ENCODE results near the gene ARAP2. TPM values are rescaled to one million over a fixed set of nuclear protein-coding genes. Genes with fewer than 3 reads are reported as not detected.
A peak's percentile ranks its signal among the peaks of the same experiment; 100 is the strongest.

Gene ARAP2
- total and polyA plus RNA-seq, 2 donors = 23.7 to 67.0 TPM

DNA sequence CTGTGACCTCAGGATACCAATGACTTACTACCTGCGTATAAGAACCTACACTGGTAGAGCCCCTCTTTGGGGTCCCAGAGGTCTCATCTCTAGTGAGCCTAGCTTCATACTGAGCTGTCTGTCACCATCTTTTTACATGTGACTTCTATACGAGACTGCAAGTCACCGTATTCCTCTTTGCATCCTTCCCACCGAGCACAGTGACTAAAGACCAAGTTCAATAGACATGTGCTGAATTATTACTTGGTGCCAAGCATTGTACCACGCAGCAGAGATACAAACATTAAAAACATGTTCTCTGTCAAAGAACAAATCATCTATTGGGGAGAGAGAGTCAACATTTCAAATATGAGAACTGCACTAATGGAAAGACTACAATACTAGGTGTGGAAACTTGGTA, 16.4 kb downstream of the ARAP2 start:
- WGBS = 93% methylated on average over 5 of the region's 5 CpGs

DNA sequence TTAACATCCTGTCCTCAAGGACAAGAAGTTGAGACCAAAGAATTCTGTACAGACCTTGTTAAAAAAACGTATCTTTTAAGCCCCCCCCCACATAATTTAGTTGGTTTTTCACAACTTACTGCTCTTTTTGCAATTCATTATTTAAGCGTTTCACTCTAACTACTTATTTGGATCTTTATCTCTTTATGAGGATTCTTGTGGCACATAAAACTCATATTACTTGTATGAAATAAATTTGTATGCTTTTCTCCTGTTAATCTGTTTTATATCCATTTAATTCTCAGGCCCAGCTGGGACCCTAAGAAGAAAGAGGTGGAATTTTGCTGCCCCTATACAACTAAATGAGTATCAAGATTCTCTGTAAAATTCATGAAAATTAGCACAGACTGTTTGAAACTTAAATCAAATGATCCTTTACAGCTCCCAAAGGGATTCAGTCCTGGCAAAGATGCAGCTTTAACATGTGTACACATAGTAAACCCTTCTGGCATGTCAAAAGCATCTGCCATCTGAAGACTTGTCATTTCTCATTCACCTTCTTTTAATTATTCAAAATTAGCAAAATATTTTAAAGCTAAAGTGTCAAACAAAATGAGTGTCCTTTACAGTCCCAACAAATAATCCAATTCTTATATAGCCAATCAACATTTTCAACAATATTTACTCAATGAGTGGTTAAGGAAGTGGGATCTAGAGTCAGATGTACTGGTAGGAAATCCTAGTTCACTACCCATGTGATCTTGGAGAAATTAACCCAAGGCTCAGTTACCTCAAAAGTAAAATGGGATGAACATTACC, 17.7 kb downstream of the ARAP2 start:
- Histone ChIP-seq H3K9me3 (ENCODE audit: control insufficient read depth in 2 of 2, insufficient read depth in 1 of 2, low read length in 1 of 2) (no peaks in the 10 kb centered on the region), H3K27me3 (ENCODE audit: control insufficient read depth in 2 of 2, insufficient read depth in 1 of 2, low read length in 1 of 2) (no peaks in the 10 kb centered on the region), H3K4me3 (ENCODE audit: low read length in 2 of 2) (no peak overlapping the region), H3K4me1 (ENCODE audit: control insufficient read depth in 2 of 2, insufficient read depth in 2 of 2, low read length in 2 of 2) (peaks cover 5 to 7% of the 10 kb centered on the region in 2 donors), H3K36me3 (ENCODE audit: control insufficient read depth in 2 of 2, insufficient read depth in 2 of 2, low read length in 1 of 2) (peaks cover 7 to 27% of the 10 kb centered on the region in 2 donors), H3K27ac (ENCODE audit: low read depth in 1 of 2, low read length in 1 of 2) (no peak overlapping the region)
- no peak for DNase-seq (ENCODE audit: low read depth in 6 of 9, low spot score in 9 of 9)
- WGBS = 90% methylated on average over 2 of the region's 2 CpGs

More for the DNA sequence above, 16.4 kb downstream of the ARAP2 start:
- H3K27me3 ChIP-seq (ENCODE audit: control insufficient read depth in 2 of 2, insufficient read depth in 1 of 2, low read length in 1 of 2) = no peaks in the 10 kb centered on the region
- no peak overlapping the region for H3K4me3 ChIP-seq (ENCODE audit: low read length in 2 of 2)
- H3K9me3 ChIP-seq (ENCODE audit: control insufficient read depth in 2 of 2, insufficient read depth in 1 of 2, low read length in 1 of 2) = no peaks in the 10 kb centered on the region
- DNase-seq (ENCODE audit: low read depth in 6 of 9, low spot score in 9 of 9) = no peak
- H3K27ac ChIP-seq (ENCODE audit: low read depth in 1 of 2, low read length in 1 of 2) = no peak overlapping the region
- H3K4me1 ChIP-seq (ENCODE audit: control insufficient read depth in 2 of 2, insufficient read depth in 2 of 2, low read length in 2 of 2) = peaks cover 5 to 7% of the 10 kb centered on the region in 2 donors
- H3K36me3 ChIP-seq (ENCODE audit: control insufficient read depth in 2 of 2, insufficient read depth in 2 of 2, low read length in 1 of 2) = peaks cover 7 to 27% of the 10 kb centered on the region in 2 donors

DNA sequence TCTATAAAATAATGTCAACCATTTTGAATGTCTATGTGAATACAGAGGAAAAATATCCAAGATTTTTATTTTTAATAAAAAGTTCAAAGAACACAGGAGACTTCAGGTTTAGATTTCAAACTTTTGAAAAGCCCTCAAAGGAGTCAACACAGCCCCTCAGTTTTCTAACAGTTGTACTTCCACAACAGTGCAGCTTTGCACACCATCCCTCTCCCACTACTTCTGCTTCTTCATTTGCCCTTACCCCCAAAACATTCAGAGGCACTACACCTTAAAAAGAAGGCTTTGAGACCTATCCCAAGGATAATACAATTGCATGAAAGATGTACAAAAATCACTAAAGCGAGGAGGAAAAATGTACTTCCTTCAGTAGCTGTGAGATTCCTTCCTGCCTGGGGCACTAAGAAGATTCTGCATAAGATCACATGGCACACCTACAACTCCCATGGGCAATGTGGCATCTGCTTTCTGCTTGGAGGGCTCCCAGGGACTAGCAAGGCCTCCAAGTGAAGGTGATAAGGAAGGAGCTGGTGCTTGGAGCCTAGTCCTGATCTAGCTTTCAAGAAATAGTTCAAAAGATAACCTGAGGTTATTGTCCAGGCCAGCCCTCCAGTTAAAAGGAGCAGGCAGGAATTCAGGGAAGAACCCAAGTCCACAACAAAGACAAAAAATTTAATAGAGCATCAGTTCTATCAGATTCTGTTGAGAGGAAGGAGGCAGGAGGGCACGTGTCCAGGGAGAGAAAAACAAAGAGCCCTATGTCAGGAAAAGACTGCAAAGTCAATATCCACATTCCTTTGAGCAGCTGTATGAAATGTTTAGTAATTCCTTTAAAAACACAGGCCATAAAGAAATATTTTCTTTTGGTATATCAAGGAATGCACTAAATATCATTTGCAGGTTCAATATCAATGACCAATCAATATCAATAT, 19.1 kb downstream of the ARAP2 start:
- no peaks in the 10 kb centered on the region for H3K9me3 ChIP-seq (ENCODE audit: control insufficient read depth in 2 of 2, insufficient read depth in 1 of 2, low read length in 1 of 2)

DNA sequence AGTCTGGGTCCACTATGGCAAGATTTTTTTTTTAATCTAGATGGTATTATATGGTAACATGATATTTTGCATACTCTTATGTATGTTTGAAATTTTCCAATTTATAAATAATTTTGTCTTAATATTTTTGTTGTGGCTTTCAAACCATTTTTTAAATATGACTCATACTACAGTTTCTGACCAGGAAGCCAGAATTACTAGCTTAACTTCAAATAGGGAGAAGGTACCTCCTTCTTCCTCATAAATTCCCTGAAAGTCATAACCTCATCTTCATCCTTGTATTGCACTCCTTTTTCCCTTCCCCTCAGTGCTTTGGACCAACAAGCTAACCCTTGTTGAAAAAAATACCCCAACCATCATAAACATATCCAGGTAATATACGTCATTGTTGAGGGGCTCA, 21.6 kb downstream of the ARAP2 start:
- DNase-seq (ENCODE audit: low read depth in 6 of 9, low spot score in 9 of 9) = no peak
- peaks cover 5 to 7% of the 10 kb centered on the region in 2 donors for H3K4me1 ChIP-seq (ENCODE audit: control insufficient read depth in 2 of 2, insufficient read depth in 2 of 2, low read length in 2 of 2)
- no peaks in the 10 kb centered on the region for H3K9me3 ChIP-seq (ENCODE audit: control insufficient read depth in 2 of 2, insufficient read depth in 1 of 2, low read length in 1 of 2)
- 97% methylated on average over 1 of the region's 1 CpG for WGBS
- H3K27ac ChIP-seq (ENCODE audit: low read depth in 1 of 2, low read length in 1 of 2) = no peak overlapping the region
- H3K4me3 ChIP-seq (ENCODE audit: low read length in 2 of 2) = no peak overlapping the region
- H3K36me3 ChIP-seq (ENCODE audit: control insufficient read depth in 2 of 2, insufficient read depth in 2 of 2, low read length in 1 of 2) = peaks cover 3 to 15% of the 10 kb centered on the region in 2 donors
- H3K27me3 ChIP-seq (ENCODE audit: control insufficient read depth in 2 of 2, insufficient read depth in 1 of 2, low read length in 1 of 2) = no peaks in the 10 kb centered on the region

More for the DNA sequence above, 19.1 kb downstream of the ARAP2 start:
- WGBS = 93% methylated on average over 2 of the region's 2 CpGs
- no peak overlapping the region for H3K27ac ChIP-seq (ENCODE audit: low read depth in 1 of 2, low read length in 1 of 2)
- H3K36me3 ChIP-seq (ENCODE audit: control insufficient read depth in 2 of 2, insufficient read depth in 2 of 2, low read length in 1 of 2) = peaks cover 7 to 27% of the 10 kb centered on the region in 2 donors
- peak overlapping the region in 1 of 2 donors; percentile 1 for H3K4me3 ChIP-seq (ENCODE audit: low read length in 2 of 2)
- no peaks in the 10 kb centered on the region for H3K27me3 ChIP-seq (ENCODE audit: control insufficient read depth in 2 of 2, insufficient read depth in 1 of 2, low read length in 1 of 2)
- peaks cover 5 to 7% of the 10 kb centered on the region in 2 donors for H3K4me1 ChIP-seq (ENCODE audit: control insufficient read depth in 2 of 2, insufficient read depth in 2 of 2, low read length in 2 of 2)
- DNase-seq (ENCODE audit: low read depth in 6 of 9, low spot score in 9 of 9) = no peak

DNA sequence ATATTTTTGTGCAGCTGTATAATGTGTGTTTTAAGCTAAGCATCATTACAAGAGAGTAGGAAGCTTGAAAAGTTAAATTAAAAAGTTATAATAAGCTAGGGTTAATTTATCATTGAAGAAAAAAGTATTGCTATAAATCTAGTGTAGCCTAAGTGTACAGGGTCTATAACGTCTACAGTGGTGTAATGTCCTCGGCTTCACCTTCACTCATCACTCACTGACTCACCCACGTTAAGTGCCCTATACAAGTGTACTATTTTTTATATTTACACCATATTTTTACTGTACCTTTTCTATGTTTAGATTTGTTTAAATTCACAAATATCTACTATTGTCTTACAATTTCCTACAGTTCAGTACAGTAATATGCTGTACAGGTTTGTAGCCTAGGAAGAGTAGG, 23.5 kb downstream of the ARAP2 start:
- no peak for DNase-seq (ENCODE audit: low read depth in 6 of 9, low spot score in 9 of 9)
- peaks cover 5 to 7% of the 10 kb centered on the region in 2 donors for H3K4me1 ChIP-seq (ENCODE audit: control insufficient read depth in 2 of 2, insufficient read depth in 2 of 2, low read length in 2 of 2)
- no peaks in the 10 kb centered on the region for H3K27me3 ChIP-seq (ENCODE audit: control insufficient read depth in 2 of 2, insufficient read depth in 1 of 2, low read length in 1 of 2)
- H3K36me3 ChIP-seq (ENCODE audit: control insufficient read depth in 2 of 2, insufficient read depth in 2 of 2, low read length in 1 of 2) = peaks cover 0 to 3% of the 10 kb centered on the region in 2 donors
- H3K27ac ChIP-seq (ENCODE audit: low read depth in 1 of 2, low read length in 1 of 2) = no peak overlapping the region
- no peak overlapping the region for H3K4me3 ChIP-seq (ENCODE audit: low read length in 2 of 2)
- H3K9me3 ChIP-seq (ENCODE audit: control insufficient read depth in 2 of 2, insufficient read depth in 1 of 2, low read length in 1 of 2) = no peaks in the 10 kb centered on the region
- WGBS = 99% methylated on average over 3 of the region's 3 CpGs

DNA sequence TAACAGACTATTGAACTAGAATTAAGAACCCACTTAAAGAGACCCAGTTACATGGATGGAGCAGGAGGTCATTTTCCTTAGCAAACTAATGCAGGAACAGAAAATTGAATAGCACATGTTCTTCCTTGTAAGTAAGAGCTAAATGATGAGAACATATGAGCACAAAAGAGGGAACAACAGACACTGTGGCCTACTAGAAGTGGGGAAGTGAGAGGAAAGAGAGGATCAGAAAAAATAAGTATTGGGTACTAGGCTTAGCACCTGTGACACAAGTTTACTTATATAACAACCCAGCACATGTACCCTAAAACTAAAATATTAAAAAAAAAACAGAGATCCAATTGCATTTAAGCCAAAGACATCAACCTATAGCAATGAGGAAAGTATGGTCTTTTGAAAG, 26.2 kb downstream of the ARAP2 start:
- H3K36me3 ChIP-seq (ENCODE audit: control insufficient read depth in 2 of 2, insufficient read depth in 2 of 2, low read length in 1 of 2) = peaks cover 0 to 3% of the 10 kb centered on the region in 2 donors
- H3K27me3 ChIP-seq (ENCODE audit: control insufficient read depth in 2 of 2, insufficient read depth in 1 of 2, low read length in 1 of 2) = no peaks in the 10 kb centered on the region
- H3K9me3 ChIP-seq (ENCODE audit: control insufficient read depth in 2 of 2, insufficient read depth in 1 of 2, low read length in 1 of 2) = no peaks in the 10 kb centered on the region
- no peaks in the 10 kb centered on the region for H3K4me1 ChIP-seq (ENCODE audit: control insufficient read depth in 2 of 2, insufficient read depth in 2 of 2, low read length in 2 of 2)
- no peak for DNase-seq (ENCODE audit: low read depth in 6 of 9, low spot score in 9 of 9)
- H3K27ac ChIP-seq (ENCODE audit: low read depth in 1 of 2, low read length in 1 of 2) = peak overlapping the region in 1 of 2 donors; percentile 42
- no peak overlapping the region for H3K4me3 ChIP-seq (ENCODE audit: low read length in 2 of 2)

DNA sequence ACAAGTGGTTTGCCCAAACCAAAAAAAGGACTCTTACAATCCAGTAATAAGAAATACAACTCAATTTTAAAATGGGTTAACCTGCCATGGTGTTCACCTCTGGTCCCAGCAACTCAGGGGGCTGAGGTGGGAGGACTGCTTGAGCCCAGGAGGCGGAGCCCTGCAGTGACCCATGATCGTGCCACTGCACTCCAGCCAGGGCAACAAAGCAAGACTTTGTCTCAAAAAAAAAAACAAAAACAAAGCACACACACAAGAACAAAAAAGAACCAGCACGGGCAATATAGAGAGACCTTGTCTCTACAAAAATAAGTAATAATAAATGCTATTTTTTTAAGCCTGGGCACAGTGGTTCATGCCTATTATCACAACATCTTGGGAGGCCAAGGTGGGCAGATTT, 28.7 kb downstream of the ARAP2 start:
- Histone ChIP-seq H3K9me3 (ENCODE audit: control insufficient read depth in 2 of 2, insufficient read depth in 1 of 2, low read length in 1 of 2) (no peaks in the 10 kb centered on the region), H3K27me3 (ENCODE audit: control insufficient read depth in 2 of 2, insufficient read depth in 1 of 2, low read length in 1 of 2) (no peaks in the 10 kb centered on the region), H3K4me3 (ENCODE audit: low read length in 2 of 2) (no peak overlapping the region), H3K27ac (ENCODE audit: low read depth in 1 of 2, low read length in 1 of 2) (no peak overlapping the region), H3K36me3 (ENCODE audit: control insufficient read depth in 2 of 2, insufficient read depth in 2 of 2, low read length in 1 of 2) (peaks cover 0 to 11% of the 10 kb centered on the region in 2 donors), H3K4me1 (ENCODE audit: control insufficient read depth in 2 of 2, insufficient read depth in 2 of 2, low read length in 2 of 2) (no peaks in the 10 kb centered on the region)
- 97% methylated on average over 3 of the region's 3 CpGs for WGBS
- DNase-seq (ENCODE audit: low read depth in 6 of 9, low spot score in 9 of 9) = no peak

DNA sequence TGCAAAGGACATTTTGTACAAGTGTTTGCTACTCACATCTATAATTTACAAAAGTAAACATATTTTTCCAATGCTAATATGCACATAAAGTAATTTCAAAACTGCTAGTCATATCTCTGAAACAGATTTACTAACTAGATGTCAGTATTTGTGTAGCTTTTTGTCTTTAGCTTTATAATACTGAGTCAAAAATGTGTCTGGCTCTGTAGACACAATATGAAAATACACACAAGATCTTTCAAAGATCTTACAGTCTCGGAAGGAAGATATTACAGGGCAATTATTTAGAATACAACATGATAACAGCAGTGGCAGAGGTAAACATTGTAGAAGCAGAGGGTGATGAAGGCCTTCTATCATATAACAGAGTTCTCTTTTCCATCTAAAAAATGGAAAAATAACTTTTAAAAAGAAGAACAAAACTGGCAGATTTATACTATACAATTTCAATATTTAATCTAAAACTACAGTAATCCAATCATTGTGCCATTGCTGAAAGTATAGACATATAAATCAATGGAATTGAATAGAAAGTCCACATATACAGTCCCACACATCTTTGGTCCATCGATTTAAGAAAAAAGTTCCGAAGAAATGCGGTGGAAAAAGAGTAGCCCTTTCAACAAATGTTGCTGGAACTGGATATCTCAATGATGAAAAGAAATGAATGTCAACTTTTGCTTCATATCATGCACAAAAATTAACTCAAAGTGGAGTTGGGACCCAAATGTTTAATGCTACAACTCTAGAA, 29.4 kb downstream of the ARAP2 start:
- DNase-seq (ENCODE audit: low read depth in 6 of 9, low spot score in 9 of 9) = no peak
- H3K27me3 ChIP-seq (ENCODE audit: control insufficient read depth in 2 of 2, insufficient read depth in 1 of 2, low read length in 1 of 2) = no peaks in the 10 kb centered on the region
- peaks cover 4 to 18% of the 10 kb centered on the region in 2 donors for H3K36me3 ChIP-seq (ENCODE audit: control insufficient read depth in 2 of 2, insufficient read depth in 2 of 2, low read length in 1 of 2)
- H3K4me1 ChIP-seq (ENCODE audit: control insufficient read depth in 2 of 2, insufficient read depth in 2 of 2, low read length in 2 of 2) = no peaks in the 10 kb centered on the region
- 85% methylated on average over 4 of the region's 4 CpGs for WGBS
- H3K27ac ChIP-seq (ENCODE audit: low read depth in 1 of 2, low read length in 1 of 2) = no peak overlapping the region
- no peak overlapping the region for H3K4me3 ChIP-seq (ENCODE audit: low read length in 2 of 2)
- no peaks in the 10 kb centered on the region for H3K9me3 ChIP-seq (ENCODE audit: control insufficient read depth in 2 of 2, insufficient read depth in 1 of 2, low read length in 1 of 2)
